SK-N-SH treated with all-trans-retinoic acid at 6 μM for 48 hours (cell line): ENCODE measurements around the gene CHRNA7.
"Not testable (repeated sequence)": the region's sequence is repeated elsewhere in the genome, so short reads cannot be mapped to it uniquely, and the experiment has no call there.

ENCODE experiments used
- ATAC-seq: fragments of 200-7000 bp; cut with Tn5 transposase; 3 replicates; pipeline ENCODE4 v1.9.1; 2020; ENCODE audit warnings: mild to moderate bottlenecking, moderate library complexity
- ARNTL ChIP-seq: fragments of 450-650 bp; formaldehyde crosslinking; IDR thresholded peaks from 2 replicates; pipeline ENCODE4 v1.5.0; 2020; ENCODE audit warnings: low read depth, mild to moderate bottlenecking, moderate library complexity, borderline replicate concordance
- BACH2 ChIP-seq: fragments of 250-450 bp; sonication (Bioruptor Pico); IDR thresholded peaks from 2 replicates; pipeline ENCODE4 v1.9.0; 2021; ENCODE audit warnings: mild to moderate bottlenecking, borderline replicate concordance
- CSDC2 ChIP-seq: fragments of 250-450 bp; sonication (Bioruptor Pico); IDR thresholded peaks from 2 replicates; pipeline ENCODE4 v1.5.0; 2020; ENCODE audit warnings: mild to moderate bottlenecking, moderate library complexity
- ESRRG ChIP-seq: fragments of 250-450 bp; sonication (Bioruptor Pico); IDR thresholded peaks from 2 replicates; pipeline ENCODE4 v1.6.1; 2021; ENCODE audit warnings: mild to moderate bottlenecking
- GLIS3 ChIP-seq: fragments of 250-450 bp; sonication (Bioruptor Pico); IDR thresholded peaks from 2 replicates; pipeline ENCODE4 v1.5.0; 2020; ENCODE audit warnings: mild to moderate bottlenecking, moderate library complexity
- ISL1 ChIP-seq: fragments of 250-450 bp; sonication (Bioruptor Pico); IDR thresholded peaks from 2 replicates; pipeline ENCODE4 v2.1.2; 2022; ENCODE audit warnings: mild to moderate bottlenecking, moderate library complexity
- OSR1 ChIP-seq: fragments of 250-450 bp; sonication (Bioruptor Pico); IDR thresholded peaks from 2 replicates; pipeline ENCODE4 v1.8.0; 2022; ENCODE audit warnings: moderate library complexity, mild to moderate bottlenecking, inconsistent platforms
- PPARA ChIP-seq: fragments of 250-450 bp; sonication (Bioruptor Pico); IDR thresholded peaks from 2 replicates; pipeline ENCODE4 v1.5.0; 2020; ENCODE audit warnings: mild to moderate bottlenecking, borderline replicate concordance
- RARB ChIP-seq: fragments of 250-450 bp; sonication (Bioruptor Pico); IDR thresholded peaks from 2 replicates; pipeline ENCODE4 v1.8.0; 2021; ENCODE audit warnings: mild to moderate bottlenecking, moderate library complexity
- SNAI2 ChIP-seq: fragments of 250-450 bp; sonication (Bioruptor Pico); IDR thresholded peaks from 2 replicates; pipeline ENCODE4 v1.5.0; 2020; ENCODE audit warnings: mild to moderate bottlenecking, moderate library complexity
- TCF4 ChIP-seq: fragments of 250-450 bp; sonication (Bioruptor Pico); IDR thresholded peaks from 2 replicates; pipeline ENCODE4 v1.8.0; 2021; ENCODE audit warnings: mild to moderate bottlenecking, moderate library complexity, borderline replicate concordance
- ZC3H10 ChIP-seq: fragments of 250-450 bp; sonication (Bioruptor Pico); IDR thresholded peaks from 2 replicates; pipeline ENCODE4 v1.5.1; 2021; ENCODE audit warnings: mild to moderate bottlenecking, moderate library complexity
- ZFP3 ChIP-seq: fragments of 250-450 bp; sonication (Bioruptor Pico); IDR thresholded peaks from 2 replicates; pipeline ENCODE4 v1.5.0; 2020; ENCODE audit warnings: mild to moderate bottlenecking, moderate library complexity
- ZFP30 ChIP-seq: fragments of 450-650 bp; formaldehyde crosslinking; IDR thresholded peaks from 2 replicates; pipeline ENCODE4 v1.5.0; 2022; ENCODE audit warnings: mild to moderate bottlenecking, moderate library complexity
- ZNF70 ChIP-seq: fragments of 450-650 bp; formaldehyde crosslinking; IDR thresholded peaks from 2 replicates; pipeline ENCODE4 v1.5.0; 2020; ENCODE audit warnings: mild to moderate bottlenecking, moderate library complexity
- ZNF8 ChIP-seq: fragments of 450-650 bp; formaldehyde crosslinking; IDR thresholded peaks from 2 replicates; pipeline ENCODE4 v1.5.0; 2020; ENCODE audit warnings: mild to moderate bottlenecking, moderate library complexity
- TF ChIP-seq, protein P1 (sequence below): fragments of 250-450 bp; sonication (Bioruptor Pico); IDR thresholded peaks from 2 replicates; pipeline ENCODE4 v1.8.0; 2021; ENCODE audit warnings: low read depth, mild to moderate bottlenecking, moderate library complexity, borderline replicate concordance
- TF ChIP-seq, protein P2 (sequence below): fragments of 250-450 bp; sonication (Bioruptor Pico); IDR thresholded peaks from 2 replicates; pipeline ENCODE4 v1.5.0; 2020; ENCODE audit warnings: mild to moderate bottlenecking, moderate library complexity
- TF ChIP-seq, protein P3 (sequence below): fragments of 250-450 bp; sonication (Bioruptor Pico); IDR thresholded peaks from 2 replicates; pipeline ENCODE4 v1.8.0; 2020; ENCODE audit warnings: mild to moderate bottlenecking, moderate library complexity, borderline replicate concordance
- TF ChIP-seq, protein P4 (sequence below): fragments of 250-450 bp; sonication (Bioruptor Pico); IDR thresholded peaks from 2 replicates; pipeline ENCODE4 v1.5.1; 2020; ENCODE audit warnings: low read depth, mild to moderate bottlenecking, moderate library complexity
- TF ChIP-seq, protein P5 (sequence below): fragments of 250-450 bp; sonication (Bioruptor Pico); IDR thresholded peaks from 2 replicates; pipeline ENCODE4 v1.5.1; 2021; ENCODE audit warnings: mild to moderate bottlenecking, moderate library complexity

Gene CHRNA7

DNA sequence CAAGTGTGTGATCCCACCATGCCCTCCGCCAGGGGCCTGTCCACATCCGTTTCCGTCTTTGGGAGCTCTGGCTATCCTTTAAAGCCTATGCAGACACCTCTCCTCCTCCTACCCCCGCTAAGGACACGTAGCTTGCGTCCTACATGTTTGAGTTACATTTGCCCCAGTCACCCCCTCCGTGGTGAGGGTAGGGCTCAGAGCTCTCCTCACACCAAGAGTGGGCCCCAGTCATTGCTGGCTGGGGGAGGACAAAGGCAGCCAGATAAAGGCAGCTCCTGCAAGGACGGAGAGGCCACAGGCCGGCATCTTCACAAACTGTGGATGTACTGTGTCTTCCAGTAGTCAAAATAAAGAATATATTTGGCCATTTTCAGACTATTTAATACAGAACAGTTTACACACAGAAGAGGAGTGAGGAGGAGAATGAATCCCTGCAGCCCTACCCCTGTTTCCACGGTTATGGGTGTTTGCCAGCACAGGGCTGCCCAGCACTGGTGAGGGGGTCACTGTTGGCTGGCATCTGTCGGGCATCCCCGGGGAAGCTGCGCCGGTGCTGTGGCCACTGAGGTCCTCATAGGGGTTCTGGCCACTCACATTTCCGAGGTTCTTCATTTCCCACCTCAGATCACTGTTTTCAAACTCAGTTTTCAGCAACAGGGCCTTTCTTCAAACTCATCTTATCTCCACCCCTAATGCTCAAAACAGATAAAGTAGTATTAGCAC is 118.7 kb downstream of the CHRNA7 start:
- TF ChIP-seq ZNF8 (no peak), OSR1 (CRISPR knock-in tag) (no peak), SNAI2 (no peak), ZFP3 (CRISPR knock-in tag) (no peak), ISL1 (CRISPR knock-in tag) (no peak), RARB (CRISPR knock-in tag) (no peak), TCF4 (no peak), CSDC2 (no peak), GLIS3 (CRISPR knock-in tag) (no peak), ARNTL (CRISPR knock-in tag) (no peak), ZFP30 (no peak), ZNF70 (CRISPR knock-in tag) (no peak), ZC3H10 (CRISPR knock-in tag) (no peak), BACH2 (no peak), ESRRG (CRISPR knock-in tag) (no peak), PPARA (no peak)
- TF ChIP-seq, protein P1, sequence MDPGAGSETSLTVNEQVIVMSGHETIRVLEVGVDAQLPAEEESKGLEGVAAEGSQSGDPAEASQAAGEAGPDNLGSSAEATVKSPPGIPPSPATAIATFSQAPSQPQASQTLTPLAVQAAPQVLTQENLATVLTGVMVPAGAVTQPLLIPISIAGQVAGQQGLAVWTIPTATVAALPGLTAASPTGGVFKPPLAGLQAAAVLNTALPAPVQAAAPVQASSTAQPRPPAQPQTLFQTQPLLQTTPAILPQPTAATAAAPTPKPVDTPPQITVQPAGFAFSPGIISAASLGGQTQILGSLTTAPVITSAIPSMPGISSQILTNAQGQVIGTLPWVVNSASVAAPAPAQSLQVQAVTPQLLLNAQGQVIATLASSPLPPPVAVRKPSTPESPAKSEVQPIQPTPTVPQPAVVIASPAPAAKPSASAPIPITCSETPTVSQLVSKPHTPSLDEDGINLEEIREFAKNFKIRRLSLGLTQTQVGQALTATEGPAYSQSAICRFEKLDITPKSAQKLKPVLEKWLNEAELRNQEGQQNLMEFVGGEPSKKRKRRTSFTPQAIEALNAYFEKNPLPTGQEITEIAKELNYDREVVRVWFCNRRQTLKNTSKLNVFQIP (CRISPR knock-in tag) = no peak
- TF ChIP-seq, protein P2, sequence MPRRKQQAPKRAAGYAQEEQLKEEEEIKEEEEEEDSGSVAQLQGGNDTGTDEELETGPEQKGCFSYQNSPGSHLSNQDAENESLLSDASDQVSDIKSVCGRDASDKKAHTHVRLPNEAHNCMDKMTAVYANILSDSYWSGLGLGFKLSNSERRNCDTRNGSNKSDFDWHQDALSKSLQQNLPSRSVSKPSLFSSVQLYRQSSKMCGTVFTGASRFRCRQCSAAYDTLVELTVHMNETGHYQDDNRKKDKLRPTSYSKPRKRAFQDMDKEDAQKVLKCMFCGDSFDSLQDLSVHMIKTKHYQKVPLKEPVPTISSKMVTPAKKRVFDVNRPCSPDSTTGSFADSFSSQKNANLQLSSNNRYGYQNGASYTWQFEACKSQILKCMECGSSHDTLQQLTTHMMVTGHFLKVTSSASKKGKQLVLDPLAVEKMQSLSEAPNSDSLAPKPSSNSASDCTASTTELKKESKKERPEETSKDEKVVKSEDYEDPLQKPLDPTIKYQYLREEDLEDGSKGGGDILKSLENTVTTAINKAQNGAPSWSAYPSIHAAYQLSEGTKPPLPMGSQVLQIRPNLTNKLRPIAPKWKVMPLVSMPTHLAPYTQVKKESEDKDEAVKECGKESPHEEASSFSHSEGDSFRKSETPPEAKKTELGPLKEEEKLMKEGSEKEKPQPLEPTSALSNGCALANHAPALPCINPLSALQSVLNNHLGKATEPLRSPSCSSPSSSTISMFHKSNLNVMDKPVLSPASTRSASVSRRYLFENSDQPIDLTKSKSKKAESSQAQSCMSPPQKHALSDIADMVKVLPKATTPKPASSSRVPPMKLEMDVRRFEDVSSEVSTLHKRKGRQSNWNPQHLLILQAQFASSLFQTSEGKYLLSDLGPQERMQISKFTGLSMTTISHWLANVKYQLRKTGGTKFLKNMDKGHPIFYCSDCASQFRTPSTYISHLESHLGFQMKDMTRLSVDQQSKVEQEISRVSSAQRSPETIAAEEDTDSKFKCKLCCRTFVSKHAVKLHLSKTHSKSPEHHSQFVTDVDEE (CRISPR knock-in tag) = no peak
- TF ChIP-seq, protein P3, sequence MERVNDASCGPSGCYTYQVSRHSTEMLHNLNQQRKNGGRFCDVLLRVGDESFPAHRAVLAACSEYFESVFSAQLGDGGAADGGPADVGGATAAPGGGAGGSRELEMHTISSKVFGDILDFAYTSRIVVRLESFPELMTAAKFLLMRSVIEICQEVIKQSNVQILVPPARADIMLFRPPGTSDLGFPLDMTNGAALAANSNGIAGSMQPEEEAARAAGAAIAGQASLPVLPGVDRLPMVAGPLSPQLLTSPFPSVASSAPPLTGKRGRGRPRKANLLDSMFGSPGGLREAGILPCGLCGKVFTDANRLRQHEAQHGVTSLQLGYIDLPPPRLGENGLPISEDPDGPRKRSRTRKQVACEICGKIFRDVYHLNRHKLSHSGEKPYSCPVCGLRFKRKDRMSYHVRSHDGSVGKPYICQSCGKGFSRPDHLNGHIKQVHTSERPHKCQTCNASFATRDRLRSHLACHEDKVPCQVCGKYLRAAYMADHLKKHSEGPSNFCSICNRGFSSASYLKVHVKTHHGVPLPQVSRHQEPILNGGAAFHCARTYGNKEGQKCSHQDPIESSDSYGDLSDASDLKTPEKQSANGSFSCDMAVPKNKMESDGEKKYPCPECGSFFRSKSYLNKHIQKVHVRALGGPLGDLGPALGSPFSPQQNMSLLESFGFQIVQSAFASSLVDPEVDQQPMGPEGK (CRISPR knock-in tag) = no peak
- TF ChIP-seq, protein P4, sequence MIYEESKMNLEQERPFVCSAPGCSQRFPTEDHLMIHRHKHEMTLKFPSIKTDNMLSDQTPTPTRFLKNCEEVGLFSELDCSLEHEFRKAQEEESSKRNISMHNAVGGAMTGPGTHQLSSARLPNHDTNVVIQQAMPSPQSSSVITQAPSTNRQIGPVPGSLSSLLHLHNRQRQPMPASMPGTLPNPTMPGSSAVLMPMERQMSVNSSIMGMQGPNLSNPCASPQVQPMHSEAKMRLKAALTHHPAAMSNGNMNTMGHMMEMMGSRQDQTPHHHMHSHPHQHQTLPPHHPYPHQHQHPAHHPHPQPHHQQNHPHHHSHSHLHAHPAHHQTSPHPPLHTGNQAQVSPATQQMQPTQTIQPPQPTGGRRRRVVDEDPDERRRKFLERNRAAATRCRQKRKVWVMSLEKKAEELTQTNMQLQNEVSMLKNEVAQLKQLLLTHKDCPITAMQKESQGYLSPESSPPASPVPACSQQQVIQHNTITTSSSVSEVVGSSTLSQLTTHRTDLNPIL (CRISPR knock-in tag) = no peak
- TF ChIP-seq, all 23 proteins: peak for 0
- no peak for ATAC-seq

DNA sequence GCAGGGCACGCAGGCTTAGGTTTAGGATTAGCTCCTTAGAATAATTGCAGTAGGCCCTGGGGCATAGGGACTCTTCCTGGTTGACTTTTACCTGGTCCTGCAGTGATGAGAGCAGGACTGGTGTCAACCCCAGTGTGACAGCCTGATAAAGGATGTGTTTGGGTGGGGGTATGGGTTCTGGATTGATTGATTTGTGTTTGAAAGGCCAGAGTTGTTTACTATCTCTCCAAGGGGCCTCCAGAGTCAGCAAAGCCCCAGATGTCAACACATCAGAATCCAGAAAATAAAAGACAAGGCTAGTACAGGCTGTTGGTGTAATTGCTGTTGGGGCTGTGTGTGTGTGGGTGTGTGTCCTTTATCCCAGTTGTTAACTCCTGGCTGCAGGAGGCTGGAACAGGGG is 122.3 kb downstream of the CHRNA7 start:
- no peak for TF ChIP-seq ZC3H10 (CRISPR knock-in tag)
- TF ChIP-seq, protein P4 (CRISPR knock-in tag) = no peak
- no peak for TF ChIP-seq ISL1 (CRISPR knock-in tag)
- no peak for TF ChIP-seq PPARA
- no peak for TF ChIP-seq RARB (CRISPR knock-in tag)
- TF ChIP-seq SNAI2 = no peak
- no peak for TF ChIP-seq TCF4
- TF ChIP-seq, protein P5, sequence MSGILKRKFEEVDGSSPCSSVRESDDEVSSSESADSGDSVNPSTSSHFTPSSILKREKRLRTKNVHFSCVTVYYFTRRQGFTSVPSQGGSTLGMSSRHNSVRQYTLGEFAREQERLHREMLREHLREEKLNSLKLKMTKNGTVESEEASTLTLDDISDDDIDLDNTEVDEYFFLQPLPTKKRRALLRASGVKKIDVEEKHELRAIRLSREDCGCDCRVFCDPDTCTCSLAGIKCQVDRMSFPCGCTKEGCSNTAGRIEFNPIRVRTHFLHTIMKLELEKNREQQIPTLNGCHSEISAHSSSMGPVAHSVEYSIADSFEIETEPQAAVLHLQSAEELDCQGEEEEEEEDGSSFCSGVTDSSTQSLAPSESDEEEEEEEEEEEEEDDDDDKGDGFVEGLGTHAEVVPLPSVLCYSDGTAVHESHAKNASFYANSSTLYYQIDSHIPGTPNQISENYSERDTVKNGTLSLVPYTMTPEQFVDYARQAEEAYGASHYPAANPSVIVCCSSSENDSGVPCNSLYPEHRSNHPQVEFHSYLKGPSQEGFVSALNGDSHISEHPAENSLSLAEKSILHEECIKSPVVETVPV = no peak
- TF ChIP-seq ESRRG (CRISPR knock-in tag) = no peak
- no peak for TF ChIP-seq ARNTL (CRISPR knock-in tag)
- TF ChIP-seq, protein P2 (CRISPR knock-in tag) = no peak
- no peak for TF ChIP-seq ZFP3 (CRISPR knock-in tag)
- TF ChIP-seq ZNF70 (CRISPR knock-in tag) = no peak
- TF ChIP-seq, protein P1 (CRISPR knock-in tag) = no peak
- no peak for TF ChIP-seq ZFP30
- no peak for TF ChIP-seq OSR1 (CRISPR knock-in tag)
- TF ChIP-seq, all 23 proteins: peak for 0

DNA sequence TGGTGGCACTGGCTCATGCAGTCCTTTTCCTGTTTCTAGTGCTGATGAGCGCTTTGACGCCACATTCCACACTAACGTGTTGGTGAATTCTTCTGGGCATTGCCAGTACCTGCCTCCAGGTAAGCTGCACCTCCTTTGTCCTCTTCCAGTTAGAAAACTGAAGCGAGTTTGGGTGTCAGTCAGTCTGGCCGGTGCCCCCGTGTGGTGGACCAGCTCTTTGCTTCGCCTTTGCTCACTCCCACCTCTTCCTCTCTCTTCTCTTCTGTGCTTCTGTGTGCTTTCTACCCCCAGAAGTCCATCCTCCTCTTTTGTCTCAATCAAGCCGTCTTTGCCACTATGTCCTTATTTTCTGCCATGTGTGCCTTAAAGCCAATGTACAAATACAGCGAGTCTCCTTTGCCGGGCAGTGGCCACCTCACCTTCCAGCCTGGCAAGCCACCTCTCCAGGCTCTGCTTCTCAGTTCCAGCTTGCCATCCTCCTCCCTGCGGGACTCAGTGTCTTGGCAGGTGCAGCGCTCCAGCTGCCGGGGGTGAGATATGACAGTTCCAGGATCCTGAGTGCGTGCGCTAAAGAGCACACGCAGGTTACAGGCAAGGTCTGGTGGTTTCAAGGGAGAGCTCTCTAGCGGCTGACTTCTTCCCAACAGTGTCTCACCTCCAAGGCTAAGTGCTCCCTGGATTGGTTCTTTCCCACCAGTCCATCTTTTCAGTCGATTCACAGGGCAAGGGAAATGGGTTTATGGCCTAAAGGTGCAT is 123.7 kb downstream of the CHRNA7 start:
- not testable (repeated sequence) for ATAC-seq

More for the DNA sequence above, 122.3 kb downstream of the CHRNA7 start:
- ATAC-seq = no peak
